GM19043 (cell line): Measurements from ENCODE around the gene PRODH2.
"Not testable (repeated sequence)": the region's sequence is repeated elsewhere in the genome, so short reads cannot be mapped to it uniquely, and the experiment has no call there.

Experiments
- ATAC-seq: cut with Tn5 transposase; IDR thresholded peaks from one replicate; pipeline ENCODE4 v1.9.1; 2021; ENCODE audit warnings: low read depth; ENCODE audit not compliant: unreplicated experiment

Gene PRODH2

DNA sequence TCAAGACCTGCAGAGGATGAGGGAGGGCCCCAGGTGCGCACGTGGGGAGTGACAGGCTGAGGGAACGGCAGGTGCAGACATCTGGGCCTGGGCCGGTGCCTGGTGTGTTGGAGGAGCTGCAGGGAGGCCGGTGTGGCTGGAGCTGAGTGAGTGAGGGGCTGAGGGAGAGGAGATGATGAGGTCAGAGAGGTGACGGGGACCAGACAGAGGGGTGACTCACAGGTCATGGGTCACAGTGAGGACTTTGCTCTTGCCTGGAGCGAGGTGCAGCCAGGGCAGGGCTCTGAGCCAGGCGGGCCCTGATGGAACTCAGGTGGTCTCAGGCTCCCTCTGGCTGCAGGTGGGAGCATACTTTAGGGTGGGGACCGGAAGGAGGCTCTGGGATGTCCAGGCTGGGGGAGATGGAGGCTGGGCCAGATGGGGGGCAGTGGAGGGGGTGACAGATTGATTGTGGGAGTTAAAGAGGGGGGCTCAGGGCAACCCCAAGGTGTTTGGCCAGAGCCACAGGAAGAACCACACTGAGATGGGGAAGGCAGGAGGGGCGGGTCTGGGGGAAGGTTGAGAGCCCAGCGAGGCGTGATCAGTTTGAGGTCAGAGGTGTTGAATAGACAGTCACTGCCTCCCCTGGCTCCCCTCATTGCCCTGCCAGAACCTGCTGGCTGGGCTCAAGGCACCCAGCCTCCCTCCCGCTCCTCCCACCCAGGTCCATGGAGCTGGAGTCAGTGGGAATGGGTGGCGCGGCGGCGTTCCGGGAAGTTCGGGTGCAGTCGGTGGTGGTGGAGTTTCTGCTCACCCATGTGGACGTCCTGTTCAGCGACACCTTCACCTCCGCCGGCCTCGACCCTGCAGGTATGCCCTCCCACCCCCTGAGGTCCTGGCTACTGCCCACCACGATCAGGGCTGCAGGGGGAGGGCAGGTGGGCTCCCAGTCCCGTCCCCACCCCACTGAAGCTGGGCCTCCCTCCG, 28.9 kb downstream of the PRODH2 start:
- ATAC-seq: no peak

DNA sequence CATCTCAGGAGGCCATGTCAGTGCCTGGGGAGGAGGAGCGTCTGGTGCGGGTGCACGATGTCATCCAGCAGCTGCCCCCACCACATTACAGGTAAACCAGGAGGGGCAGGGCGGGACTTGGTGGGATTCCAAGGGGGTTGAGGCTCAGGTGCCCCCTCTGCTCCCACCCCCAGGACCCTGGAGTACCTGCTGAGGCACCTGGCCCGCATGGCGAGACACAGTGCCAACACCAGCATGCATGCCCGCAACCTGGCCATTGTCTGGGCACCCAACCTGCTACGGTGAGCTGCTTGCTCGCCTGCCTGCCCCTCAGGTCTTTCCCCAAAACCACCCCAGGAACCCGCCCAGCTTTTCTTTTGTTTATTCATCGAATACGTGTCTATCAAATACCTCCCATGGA, 30.1 kb downstream of the PRODH2 start:
- no peak for ATAC-seq

DNA sequence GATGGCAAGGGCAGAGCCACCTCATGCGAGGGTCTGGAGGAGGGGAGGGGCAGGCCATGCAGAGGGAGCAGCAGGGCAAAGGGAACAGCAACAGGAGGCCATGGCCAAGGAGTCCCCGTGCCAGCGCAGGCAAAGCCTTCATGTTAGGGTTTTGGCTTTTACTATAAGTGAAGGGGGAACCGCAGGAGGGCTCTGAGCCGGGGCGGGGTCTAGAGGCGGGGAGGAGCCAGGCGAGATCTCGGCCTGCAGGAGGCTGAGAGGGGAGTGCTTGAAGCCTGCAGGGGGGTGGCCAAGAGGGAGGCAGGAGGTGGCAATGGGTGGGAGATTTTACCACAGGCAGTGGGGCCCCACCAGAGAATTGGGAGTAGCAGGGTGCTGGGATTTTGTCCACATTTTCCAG, 31.0 kb downstream of the PRODH2 start:
- ATAC-seq: no peak

DNA sequence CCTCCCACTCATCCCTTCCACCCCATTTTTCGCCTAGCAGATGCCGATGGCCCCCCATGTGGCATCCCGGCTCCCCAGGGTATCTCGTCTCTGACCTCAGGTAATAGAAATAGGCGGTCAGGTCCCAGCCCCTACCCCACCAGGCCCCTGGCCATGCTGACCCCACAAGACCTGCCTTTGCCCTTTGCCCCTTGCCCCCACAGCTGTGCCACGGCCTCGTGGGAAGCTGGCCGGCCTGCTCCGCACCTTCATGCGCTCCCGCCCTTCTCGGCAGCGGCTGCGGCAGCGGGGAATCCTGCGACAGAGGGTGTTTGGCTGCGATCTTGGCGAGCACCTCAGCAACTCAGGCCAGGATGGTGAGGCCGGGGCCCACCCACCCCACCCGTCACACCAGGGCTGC, 31.9 kb downstream of the PRODH2 start:
- no peak for ATAC-seq

DNA sequence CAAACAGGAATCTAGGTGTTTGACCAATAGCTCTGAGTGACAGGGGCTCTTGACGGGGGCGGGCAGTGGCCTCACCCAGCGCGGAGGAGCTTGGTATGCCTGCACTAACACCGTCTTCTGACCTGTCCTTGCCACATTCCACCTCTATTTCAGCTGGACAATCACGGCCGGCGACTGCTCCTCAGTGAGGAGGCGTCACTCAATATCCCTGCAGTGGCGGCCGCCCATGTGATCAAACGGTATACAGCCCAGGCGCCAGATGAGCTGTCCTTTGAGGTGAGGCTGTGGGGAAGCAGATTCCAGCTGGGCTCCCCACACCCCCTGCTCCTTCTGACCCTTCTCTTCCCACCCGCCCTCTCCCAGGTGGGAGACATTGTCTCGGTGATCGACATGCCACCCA, 32.6 kb downstream of the PRODH2 start:
- no peak for ATAC-seq

DNA sequence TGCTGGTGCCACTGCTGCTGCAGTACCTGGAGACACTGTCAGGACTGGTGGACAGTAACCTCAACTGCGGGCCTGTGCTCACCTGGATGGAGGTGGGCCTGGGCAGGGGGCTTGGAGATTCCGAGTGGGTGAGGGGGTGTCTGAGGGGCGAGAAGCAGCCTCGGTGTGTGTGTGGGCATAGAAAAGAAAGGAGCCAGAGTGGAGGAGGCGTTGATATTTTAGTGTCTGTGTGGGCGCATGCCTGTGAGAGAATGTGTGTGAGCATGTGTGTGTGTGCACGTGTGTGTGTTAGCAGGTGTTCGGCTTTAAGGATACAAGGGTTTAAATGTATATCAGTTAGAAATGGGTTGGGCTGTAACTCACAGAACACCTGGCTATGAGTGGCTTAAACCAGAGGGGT, 33.6 kb downstream of the PRODH2 start:
- ATAC-seq: no peak

DNA sequence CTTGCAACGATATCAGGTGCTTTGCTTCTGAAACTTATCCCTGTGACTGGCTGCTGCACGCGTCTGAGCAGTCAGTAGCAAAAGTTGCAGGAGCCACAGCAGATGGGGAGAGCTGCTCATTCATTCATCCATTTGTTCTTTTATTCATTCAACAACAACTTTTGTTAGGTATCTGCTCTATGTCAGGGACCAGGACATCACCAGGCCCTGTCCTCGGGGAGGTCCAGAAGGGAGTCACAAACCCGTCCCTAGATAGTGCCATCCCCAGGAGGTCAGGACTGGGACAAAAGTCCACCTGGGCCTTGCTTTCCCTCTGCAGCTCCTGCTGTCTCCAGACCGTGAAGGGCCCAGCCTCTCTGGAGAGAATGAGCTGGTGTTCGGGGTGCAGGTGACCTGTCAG, 34.7 kb downstream of the PRODH2 start:
- ATAC-seq: no peak

DNA sequence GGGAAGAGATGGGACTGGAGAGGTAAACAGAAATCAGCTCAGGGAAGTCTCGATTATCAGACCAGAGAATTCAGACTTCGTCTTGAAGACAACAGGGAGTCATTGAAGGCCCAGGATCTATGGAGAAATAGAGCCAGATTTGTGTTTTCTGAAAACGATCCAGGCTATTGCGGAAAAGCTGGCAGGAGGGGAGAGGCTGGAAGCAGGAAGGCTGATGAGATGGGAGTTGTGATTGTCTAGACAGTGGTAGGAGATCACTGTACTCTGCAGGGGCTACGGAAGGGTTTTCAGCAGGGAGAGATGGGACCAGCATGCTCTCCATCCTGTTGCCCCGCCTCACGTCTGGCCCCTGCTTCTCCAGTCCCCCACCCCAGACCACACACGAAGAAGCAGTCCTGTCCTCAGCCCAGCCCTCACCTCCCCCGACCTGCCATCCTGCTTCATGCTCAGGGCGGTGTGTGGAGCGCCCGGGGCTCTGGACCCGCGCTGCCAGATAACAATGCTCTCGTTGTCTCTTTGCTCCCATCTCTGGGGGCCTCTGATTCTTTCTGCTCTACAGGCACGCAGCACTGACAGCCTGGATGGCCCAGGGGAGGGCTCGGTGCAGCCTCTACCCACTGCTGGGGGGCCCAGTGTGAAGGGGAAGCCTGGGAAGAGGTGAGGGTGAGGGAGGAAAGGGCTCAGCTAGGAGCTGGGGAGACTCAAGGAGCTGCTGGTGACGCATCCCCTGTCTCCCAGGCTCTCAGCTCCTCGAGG, 35.4 kb downstream of the PRODH2 start:
- no peak for ATAC-seq

DNA sequence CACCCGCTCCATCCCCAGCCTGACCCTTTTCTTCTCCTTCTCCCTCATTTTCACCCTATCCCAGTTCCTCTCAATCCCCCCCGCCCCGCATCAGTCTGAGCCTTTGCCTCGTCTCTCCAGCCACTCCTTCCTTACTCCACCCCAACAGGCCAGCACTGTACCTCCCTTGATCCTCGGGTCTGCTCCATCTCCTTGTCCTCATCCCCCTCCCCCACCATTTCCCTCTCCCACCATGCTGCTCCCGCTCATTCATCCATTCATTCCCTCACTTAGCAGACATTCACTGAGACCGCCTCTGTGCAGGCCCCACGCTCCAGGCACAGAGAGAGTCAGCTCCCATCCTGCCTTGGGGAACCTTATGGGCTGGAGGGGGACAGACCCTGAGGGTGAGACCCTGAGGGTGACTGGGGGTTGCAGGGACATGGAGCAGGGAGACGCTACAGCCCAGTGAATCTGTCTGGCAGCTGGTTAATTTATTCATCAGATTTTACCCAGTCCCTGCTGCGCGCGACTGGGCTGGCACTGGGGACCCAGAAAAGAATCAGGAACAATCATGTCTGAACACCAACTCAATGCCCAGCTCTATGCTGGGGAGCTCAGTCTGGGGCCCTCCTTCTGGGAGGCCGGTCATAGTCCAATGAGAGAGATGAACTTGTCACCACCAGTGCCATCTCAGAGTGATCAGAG, 36.4 kb downstream of the PRODH2 start:
- ATAC-seq: no peak

DNA sequence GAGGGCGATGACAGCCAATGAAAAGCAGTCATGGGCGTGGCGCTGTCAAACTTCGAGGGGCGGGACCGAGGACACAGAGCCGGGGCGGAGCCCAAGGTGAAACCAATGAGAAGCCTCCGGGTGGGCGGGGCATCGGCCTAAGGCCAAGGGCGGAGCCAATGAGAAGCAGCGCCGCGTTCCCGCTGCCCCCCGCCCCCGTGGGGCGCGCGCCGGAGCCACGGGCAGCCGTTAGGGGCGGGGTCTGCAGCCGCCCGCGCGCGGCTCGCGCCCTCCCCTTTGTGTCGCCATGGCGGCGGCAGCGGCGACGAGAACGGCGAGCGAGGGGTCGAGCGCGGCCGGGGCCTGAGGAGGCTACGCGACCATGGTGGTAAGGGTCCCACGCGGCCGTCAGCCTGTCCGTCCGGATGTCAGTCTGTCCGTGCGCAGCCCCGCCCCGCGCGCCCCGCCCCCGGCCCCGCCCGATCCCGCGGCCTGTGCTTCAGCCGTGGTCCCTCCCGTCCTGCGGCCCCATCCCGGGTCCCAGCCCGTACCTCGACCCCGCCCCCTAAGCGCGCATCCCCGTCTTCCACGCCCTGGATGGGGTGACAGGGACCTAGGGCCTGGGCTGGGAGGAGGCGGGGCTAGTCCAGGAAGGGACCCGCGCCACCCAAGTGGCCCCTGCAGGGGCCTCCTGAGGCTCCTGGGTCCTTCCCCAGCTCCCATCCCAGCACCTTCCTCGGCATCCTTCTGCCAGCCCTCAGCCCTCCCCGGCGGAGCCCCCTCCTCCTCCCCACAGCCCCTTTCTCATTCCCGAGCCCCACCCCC, 37.1 kb downstream of the PRODH2 start, which contains the start of gene ARHGAP33:
Gene ARHGAP33 (plus strand): TSS at position 267 of the 804 bp plus-strand sequence. CDS start 95 bp downstream, at position 362.
- ATAC-seq: peak; percentile 89

DNA sequence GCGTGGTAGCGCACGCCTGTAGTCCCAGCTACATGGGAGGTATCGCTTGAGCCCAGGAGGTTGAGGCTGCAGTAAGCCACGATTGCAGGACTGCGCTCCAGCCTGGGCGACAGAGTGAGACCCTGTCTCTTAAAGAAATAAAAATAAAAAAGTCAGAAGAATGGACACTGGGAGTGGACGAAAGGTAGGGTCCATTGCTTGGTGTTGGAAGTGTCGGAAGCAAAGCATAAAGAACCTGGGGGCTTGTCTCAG, 37.7 kb downstream of the PRODH2 start:
- ATAC-seq: no peak

DNA sequence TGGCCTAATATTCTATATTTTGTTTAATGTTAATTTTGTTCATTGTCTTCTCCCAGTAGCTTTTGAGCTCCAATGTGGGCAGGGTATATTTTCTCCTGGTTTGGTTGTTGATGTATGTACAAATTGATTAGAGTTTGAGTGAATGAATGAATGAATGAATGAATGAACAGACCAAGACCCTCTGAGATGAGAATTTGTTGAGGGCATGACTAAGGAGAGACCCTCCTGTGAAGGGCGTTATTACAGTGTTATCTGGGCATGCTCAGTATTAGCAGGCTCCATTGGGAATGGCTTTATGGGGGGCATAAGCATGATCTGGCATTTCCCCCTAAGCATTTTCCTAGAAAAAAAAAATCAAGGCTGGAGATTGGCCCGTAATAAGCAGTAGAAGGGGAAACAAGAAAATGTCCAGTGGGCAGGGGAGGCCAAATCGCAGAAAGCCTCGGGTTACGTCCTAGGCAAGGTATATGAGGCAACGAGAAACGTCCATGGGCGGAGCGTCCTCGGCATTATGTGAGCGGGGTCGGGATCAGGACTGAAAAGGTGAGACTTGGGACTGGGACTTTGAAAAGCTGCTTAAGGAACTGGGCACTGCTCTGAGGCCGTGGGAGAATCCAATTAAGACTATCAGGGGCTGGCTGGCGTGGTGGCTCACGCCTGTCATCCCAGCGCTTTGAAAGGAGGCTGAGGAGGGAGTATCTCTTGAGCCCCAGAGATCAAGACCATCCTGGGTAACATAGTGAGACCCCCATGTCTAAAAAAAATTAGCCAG, 38.2 kb downstream of the PRODH2 start:
- no peak for ATAC-seq

DNA sequence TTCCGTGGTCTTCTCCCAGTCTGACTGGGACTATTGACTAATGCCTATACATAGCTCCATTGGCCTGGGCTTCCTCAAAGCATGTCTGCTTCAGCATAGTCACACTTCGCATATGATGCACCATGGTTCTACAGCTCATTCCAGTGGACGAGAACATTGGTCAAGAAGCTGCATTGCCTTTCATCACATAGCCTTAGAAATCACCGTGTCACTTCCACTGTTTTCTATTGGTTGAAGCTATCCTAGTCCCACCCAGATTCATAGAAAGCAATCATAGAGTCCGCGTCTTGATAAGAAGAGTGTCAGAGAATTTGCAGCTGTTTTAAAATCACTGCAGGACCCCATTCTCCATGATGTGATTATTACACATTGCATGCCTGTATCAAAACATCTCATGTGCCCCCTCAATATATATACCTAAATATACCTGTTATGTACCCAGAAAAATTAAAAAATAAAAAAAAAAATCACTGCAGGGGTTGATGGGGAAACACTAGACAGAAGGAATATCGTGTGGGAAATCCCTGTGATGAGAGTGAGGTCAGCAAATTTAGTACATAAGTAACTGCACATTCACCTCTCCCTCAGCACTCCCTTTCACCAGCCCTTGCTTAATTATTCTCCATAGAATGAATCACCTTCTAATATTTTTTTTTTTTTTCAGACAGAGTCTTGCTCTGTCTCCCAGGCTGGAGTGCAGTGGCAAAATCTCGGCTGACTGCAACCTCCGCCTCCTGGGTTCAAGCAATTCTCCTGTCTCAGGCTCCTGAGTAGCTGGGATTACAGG, 39.4 kb downstream of the PRODH2 start:
- no peak for ATAC-seq

DNA sequence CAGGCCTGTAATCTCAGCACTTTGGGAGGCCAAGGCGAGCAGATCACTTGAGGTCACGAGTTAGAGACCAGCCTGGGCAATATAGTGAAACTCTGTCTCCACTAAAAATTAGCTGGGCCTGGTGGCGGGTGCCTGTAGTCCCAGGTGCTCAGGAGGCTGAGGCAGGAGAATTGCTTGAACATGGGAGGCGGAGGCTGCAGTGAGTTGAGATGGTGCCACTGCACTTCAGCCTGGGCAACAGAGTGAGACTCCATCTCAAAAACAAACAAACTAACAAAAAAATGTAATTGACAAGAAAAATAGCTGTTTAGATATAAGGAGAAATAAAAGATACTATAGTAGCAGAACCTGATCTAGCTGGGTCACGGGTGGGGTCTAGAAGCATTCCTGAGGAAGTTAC, 40.3 kb downstream of the PRODH2 start:
- ATAC-seq: not testable (repeated sequence)

DNA sequence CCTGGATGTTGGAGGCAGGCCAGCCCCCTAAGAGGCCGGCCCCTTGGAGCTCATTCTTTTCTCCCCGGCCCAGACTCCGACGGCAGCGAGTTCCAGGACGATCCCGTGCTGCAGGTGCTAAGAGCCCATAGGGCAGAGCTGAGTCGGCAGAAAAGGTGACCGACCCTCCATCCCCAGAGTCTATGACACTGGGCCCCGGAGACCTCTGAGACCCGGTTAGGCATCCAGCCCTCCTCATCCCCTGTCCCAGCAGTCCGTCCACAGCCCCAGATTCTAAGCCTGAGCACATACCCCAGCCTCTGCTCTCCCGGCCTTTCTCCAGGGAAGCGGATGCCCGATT, 44.6 kb downstream of the PRODH2 start:
- ATAC-seq: no peak

DNA sequence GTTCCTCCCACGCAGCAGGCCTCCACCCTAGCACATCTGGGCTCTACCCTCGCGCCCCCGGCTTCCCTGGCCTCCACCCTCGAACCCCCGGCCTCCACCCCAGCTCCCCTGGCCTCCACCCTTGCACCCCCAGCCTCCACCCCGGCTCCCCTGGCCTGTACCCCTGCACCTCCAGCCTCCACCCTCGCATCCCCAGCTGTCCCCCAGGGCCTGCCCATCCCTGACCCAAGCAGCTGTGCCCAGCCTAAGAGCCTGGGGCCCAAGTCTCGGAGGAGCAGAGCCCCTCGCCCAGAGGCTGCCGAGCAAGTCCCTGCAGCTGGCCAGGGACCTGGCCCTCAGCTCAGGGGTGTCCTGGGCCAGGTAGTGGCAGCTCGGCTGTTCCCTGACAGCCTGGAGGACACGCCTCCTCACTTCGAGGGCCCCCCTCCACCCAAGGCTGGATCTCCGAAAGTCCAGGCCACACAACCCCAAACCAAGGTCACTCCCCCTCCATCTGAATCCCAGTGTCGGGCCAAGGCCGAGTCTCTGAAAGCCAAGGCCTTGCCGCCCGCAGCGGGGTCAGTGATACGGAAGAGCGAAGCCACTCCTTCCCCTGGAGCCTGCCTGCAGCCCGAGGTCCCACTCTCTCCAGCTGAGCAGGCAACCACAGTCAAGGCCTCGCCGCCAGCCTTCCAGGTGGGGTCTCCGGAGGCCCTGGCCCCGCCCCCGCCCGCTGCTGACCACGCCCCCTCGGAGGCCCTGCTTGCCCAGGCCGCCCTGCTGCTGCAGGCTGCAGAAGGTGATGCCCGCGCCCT, 45.2 kb downstream of the PRODH2 start:
- ATAC-seq: no peak

DNA sequence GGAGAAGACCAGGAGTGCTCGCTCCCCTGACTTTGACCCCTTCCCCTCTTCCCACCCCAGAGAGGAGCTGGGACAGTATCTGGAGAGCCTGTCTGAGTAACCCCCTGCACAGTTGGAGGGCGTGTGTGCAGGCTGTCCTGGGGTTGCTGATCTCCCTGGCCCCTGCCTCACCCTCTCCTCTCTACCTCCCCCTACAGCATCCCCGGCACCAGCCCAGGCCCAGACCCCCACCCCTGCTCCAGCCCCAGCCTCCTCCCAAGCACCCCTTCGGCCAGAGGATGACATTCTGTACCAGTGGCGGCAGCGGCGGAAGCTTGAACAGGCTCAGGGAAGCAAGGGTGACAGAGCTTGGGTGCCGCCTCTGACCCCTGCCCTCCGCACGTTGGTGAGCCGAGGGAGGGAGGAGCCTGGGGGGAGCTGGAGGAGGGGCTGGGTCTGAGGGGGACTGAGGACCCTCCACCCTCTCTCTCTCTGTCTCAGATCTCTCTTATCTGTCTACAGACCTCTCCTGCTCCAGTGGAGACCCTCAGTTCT, 46.0 kb downstream of the PRODH2 start:
- ATAC-seq: no peak
